Prostate gland (tissue), 2 donors: Measurements from ENCODE around the gene RUSC1. TPM values are rescaled to one million over a fixed set of nuclear protein-coding genes. Genes with fewer than 3 reads are reported as not detected.

ENCODE experiments used
- DNase-seq: peaks from one replicate; pipeline ENCODE4 v3.0.0-alpha.2; 2019; ENCODE audit warnings: low spot score
- H3K27ac ChIP-seq, 2 donors: fragments of 200-600 bp; sonication (generic); 2 replicates each; pipeline ENCODE4 v1.5.1; 2017 to 2019
- H3K27me3 ChIP-seq: fragments of 200-600 bp; sonication (generic); replicated peaks from 2 replicates; pipeline ENCODE4 v1.5.1; 2019; ENCODE audit not compliant: insufficient read depth
- H3K36me3 ChIP-seq, 2 donors: fragments of 200-600 bp; sonication (generic); 1 replicate in 1 of 2; 2 replicates in 1 of 2; pipeline versions ENCODE4 v1.5.1 to v1.8.1; 2017 to 2019
- H3K4me1 ChIP-seq: fragments of 200-600 bp; sonication (generic); replicated peaks from 2 replicates; pipeline ENCODE4 v1.5.1; 2019
- H3K4me3 ChIP-seq, 2 donors: fragments of 200-600 bp; sonication (generic); 2 replicates each; pipeline ENCODE4 v1.5.1; 2017 to 2019
- H3K9me3 ChIP-seq: fragments of 200-600 bp; sonication (generic); 2 replicates; pipeline ENCODE4 v1.5.1; 2017
- CTCF ChIP-seq, 4 experiments: fragments of 200-600 bp in 2 of 4; fragments of 450-650 bp in 2 of 4; sonication (generic) in 2 of 4; IDR thresholded peaks; 1 replicate in 3 of 4; 2 replicates in 1 of 4; pipeline ENCODE4 v1.5.1; 2016 to 2019; ENCODE audit warnings: antibody characterized with exemption in 4 of 4, mild to moderate bottlenecking in 2 of 4, moderate library complexity in 2 of 4
- POLR2A ChIP-seq: fragments of 450-650 bp; IDR thresholded peaks from one replicate; pipeline ENCODE4 v1.6.1; 2016; ENCODE audit warnings: antibody characterized with exemption, mild to moderate bottlenecking
- POLR2AphosphoS5 ChIP-seq: sonication (generic); formaldehyde crosslinking; IDR thresholded peaks from one replicate; pipeline ENCODE4 v1.6.1; 2017; ENCODE audit warnings: antibody characterized with exemption
- WGBS: methylation state at CpG from one replicate; pipeline ENCODE4 v1.1.5; 2018; 5-methylcytosine and 5-hydroxymethylcytosine counted together
- intact Hi-C: fragments of 100-400 bp; cut with DNase I; formaldehyde crosslinking; loops from one replicate; pipeline ENCODE4 v1.14.2; 2022
- total RNA-seq, 2 donors: library from RNA; depleted of rRNA; stranded (reverse); fragments of >200 nt; gene quantifications; one replicate each; pipeline ENCODE4 v1.1.0, GENCODE V29; 2016

The RUSC1 gene
- total RNA-seq, 2 donors from 2014 or later = 34.0 to 35.1 TPM

- Histone ChIP-seq H3K27me3 (no peaks in the 10 kb centered on the region), H3K36me3 (no peaks in the 10 kb centered on the region), H3K9me3 (no peaks in the 10 kb centered on the region), H3K4me1 (peaks cover 4% of the 10 kb centered on the region), H3K27ac (no peak overlapping the region), H3K4me3 (no peak overlapping the region)
- 92% methylated on average over 9 of the region's 9 CpGs for WGBS
- TF ChIP-seq POLR2AphosphoS5 = no peak
- TF ChIP-seq CTCF (IDR thresholded peaks at IDR 0.05) = no peak
- TF ChIP-seq POLR2A = no peak
- intact Hi-C loops = no loop called here
- no peak for DNase-seq
Measured at GRCh38 chr1:155318082-155318481, 2.6 kb upstream of the RUSC1 start.

- no peaks in the 10 kb centered on the region for H3K9me3 ChIP-seq
- intact Hi-C loops = no loop called here
- no peak overlapping the region for H3K27ac ChIP-seq
- H3K4me1 ChIP-seq = peaks cover 4% of the 10 kb centered on the region
- TF ChIP-seq POLR2A = no peak
- TF ChIP-seq CTCF (IDR thresholded peaks at IDR 0.05) = no peak
- no peak for TF ChIP-seq POLR2AphosphoS5
- H3K36me3 ChIP-seq = no peaks in the 10 kb centered on the region
- 74% methylated on average over 5 of the region's 5 CpGs for WGBS
- no peak overlapping the region for H3K4me3 ChIP-seq
- no peaks in the 10 kb centered on the region for H3K27me3 ChIP-seq
- DNase-seq = no peak
Measured at GRCh38 chr1:155319536-155319935, 1.2 kb upstream of the RUSC1 start.

DNA sequence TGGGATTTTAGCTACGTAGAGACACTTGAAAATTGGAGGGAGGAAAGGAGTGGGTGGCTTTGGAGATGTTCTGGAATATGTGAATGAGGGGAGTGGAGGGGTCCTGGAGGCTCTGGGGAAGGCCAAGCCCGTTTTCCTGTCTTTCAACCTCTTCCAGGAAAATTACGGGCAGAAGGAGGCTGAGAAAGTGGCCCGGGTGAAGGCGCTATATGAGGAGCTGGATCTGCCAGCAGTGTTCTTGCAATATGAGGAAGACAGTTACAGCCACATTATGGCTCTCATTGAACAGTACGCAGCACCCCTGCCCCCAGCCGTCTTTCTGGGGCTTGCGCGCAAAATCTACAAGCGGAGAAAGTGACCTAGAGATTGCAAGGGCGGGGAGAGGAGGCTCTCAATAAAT is 442 bp upstream of the RUSC1 start:
- Histone ChIP-seq H3K36me3 (no peaks in the 10 kb centered on the region), H3K4me3 (peak overlapping the region; percentile 35 to 44)
- TF ChIP-seq CTCF (IDR thresholded peaks at IDR 0.05) = no peak
- TF ChIP-seq POLR2AphosphoS5 = no peak
- no peak for TF ChIP-seq POLR2A

GRCh38 chr1:155321639-155322503 is 1.2 kb downstream of the RUSC1 start:
- H3K9me3 ChIP-seq = no peaks in the 10 kb centered on the region
- no peak for DNase-seq
- H3K4me3 ChIP-seq = peak overlapping the region; percentile 86 to 88
- no peaks in the 10 kb centered on the region for H3K27me3 ChIP-seq
- intact Hi-C loops = loop anchor here (2.0 to 5.0 kb wide), 5 partner anchors 49 to 270 kb away; partner anchors contain the start of genes ASH1L, CLK2 and ENTREP3
- TF ChIP-seq POLR2A (no peak), POLR2AphosphoS5 (no peak), CTCF (IDR thresholded peaks at IDR 0.05) (no peak)
- no peaks in the 10 kb centered on the region for H3K36me3 ChIP-seq
- peaks cover 4% of the 10 kb centered on the region for H3K4me1 ChIP-seq
- H3K27ac ChIP-seq = peak overlapping the region; percentile 95 to 97
- 38% methylated on average over 27 of the region's 27 CpGs for WGBS

More for the DNA sequence above, 442 bp upstream of the RUSC1 start:
- intact Hi-C loops = loop anchor here (2.0 to 5.0 kb wide), 5 partner anchors 47 to 272 kb away; partner anchors contain the start of genes ASH1L, CLK2 and ENTREP3
- WGBS = 26% methylated on average over 11 of the region's 11 CpGs
- DNase-seq = no peak
- Histone ChIP-seq H3K9me3 (no peaks in the 10 kb centered on the region), H3K27me3 (no peaks in the 10 kb centered on the region), H3K4me1 (peaks cover 4% of the 10 kb centered on the region), H3K27ac (peak overlapping the region; percentile 71 to 97)
